NT2/D1 (cell line): Measurements from ENCODE around the gene RAB3GAP1.

Experiments
- SUZ12 ChIP-seq: IDR thresholded peaks from 2 replicates; pipeline ENCODE4 v1.6.1; 2011; ENCODE audit not compliant: insufficient read length, insufficient read depth; ENCODE audit errors: extremely low read depth
- YY1 ChIP-seq: IDR thresholded peaks from 2 replicates; pipeline ENCODE4 v1.6.1; 2011; ENCODE audit not compliant: insufficient read length, insufficient read depth
- ZNF274 ChIP-seq: IDR thresholded peaks from 2 replicates; pipeline ENCODE4 v1.6.1; 2011; ENCODE audit warnings: mild to moderate bottlenecking, low read depth, low read length

GRCh38 chr2:135023886-135024485 is 28.1 kb upstream of the RAB3GAP1 start:
- TF ChIP-seq YY1 (no peak), SUZ12 (no peak), ZNF274 (no peak)
